HG03135 (cell line): ENCODE results near the gene SUCNR1.
"Not testable (repeated sequence)": the region's sequence is repeated elsewhere in the genome, so short reads cannot be mapped to it uniquely, and the experiment has no call there.

Experiments
- ATAC-seq: cut with Tn5 transposase; IDR thresholded peaks from one replicate; pipeline ENCODE4 v1.9.1; 2021; ENCODE audit warnings: mild to moderate bottlenecking, moderate library complexity; ENCODE audit not compliant: unreplicated experiment

Gene SUCNR1

GRCh38 chr3:151871639-151872468 lies 1.6 kb upstream of the SUCNR1 start:
- ATAC-seq: peak; percentile 68

GRCh38 chr3:151874079-151874478 lies 636 bp downstream of the SUCNR1 start:
- ATAC-seq: not testable (repeated sequence)

- peak; percentile 80 for ATAC-seq
These were observed 2.3 kb downstream of the SUCNR1 start for GRCh38 chr3:151875759-151876158.

GRCh38 chr3:151877269-151877668 lies 3.8 kb downstream of the SUCNR1 start:
- no peak for ATAC-seq

- ATAC-seq: no peak
These were observed 5.0 kb downstream of the SUCNR1 start for GRCh38 chr3:151878465-151878864.

GRCh38 chr3:151879037-151879436 lies 5.6 kb downstream of the SUCNR1 start:
- ATAC-seq: no peak

GRCh38 chr3:151879679-151880415 lies 6.4 kb downstream of the SUCNR1 start:
- ATAC-seq: no peak

GRCh38 chr3:151880416-151880690 lies 6.9 kb downstream of the SUCNR1 start:
- no peak for ATAC-seq

- ATAC-seq: no peak
These were observed 7.7 kb downstream of the SUCNR1 start for GRCh38 chr3:151881137-151881536.

GRCh38 chr3:151885397-151885796 lies 12.0 kb downstream of the SUCNR1 start:
- ATAC-seq: not testable (repeated sequence)

GRCh38 chr3:151887450-151888211 lies 14.2 kb downstream of the SUCNR1 start:
- ATAC-seq: not testable (repeated sequence)

- peak; percentile 78 for ATAC-seq
These were observed 17.3 kb downstream of the SUCNR1 start for GRCh38 chr3:151890721-151891141.

GRCh38 chr3:151891721-151892120 lies 18.3 kb downstream of the SUCNR1 start:
- ATAC-seq: no peak

- no peak for ATAC-seq
These were observed 20.8 kb downstream of the SUCNR1 start for GRCh38 chr3:151894219-151894618.

GRCh38 chr3:151895478-151896241 lies 22.2 kb downstream of the SUCNR1 start:
- ATAC-seq: no peak

- no peak for ATAC-seq
These were observed 23.0 kb downstream of the SUCNR1 start for GRCh38 chr3:151896246-151897012.

- ATAC-seq: not testable (repeated sequence)
These were observed 24.7 kb downstream of the SUCNR1 start for GRCh38 chr3:151898121-151898520.

GRCh38 chr3:151898564-151899261 lies 25.3 kb downstream of the SUCNR1 start:
- ATAC-seq: not testable (repeated sequence)

- no peak for ATAC-seq
These were observed 26.6 kb downstream of the SUCNR1 start for GRCh38 chr3:151899996-151900395.
